ENCODE measurements around the gene FGFR2. TPM values are rescaled to one million over a fixed set of nuclear protein-coding genes. Genes with fewer than 3 reads are reported as not detected.

Gene FGFR2
- total RNA-seq, 1 donor from 2014 or later = 7.4 TPM

DNA sequence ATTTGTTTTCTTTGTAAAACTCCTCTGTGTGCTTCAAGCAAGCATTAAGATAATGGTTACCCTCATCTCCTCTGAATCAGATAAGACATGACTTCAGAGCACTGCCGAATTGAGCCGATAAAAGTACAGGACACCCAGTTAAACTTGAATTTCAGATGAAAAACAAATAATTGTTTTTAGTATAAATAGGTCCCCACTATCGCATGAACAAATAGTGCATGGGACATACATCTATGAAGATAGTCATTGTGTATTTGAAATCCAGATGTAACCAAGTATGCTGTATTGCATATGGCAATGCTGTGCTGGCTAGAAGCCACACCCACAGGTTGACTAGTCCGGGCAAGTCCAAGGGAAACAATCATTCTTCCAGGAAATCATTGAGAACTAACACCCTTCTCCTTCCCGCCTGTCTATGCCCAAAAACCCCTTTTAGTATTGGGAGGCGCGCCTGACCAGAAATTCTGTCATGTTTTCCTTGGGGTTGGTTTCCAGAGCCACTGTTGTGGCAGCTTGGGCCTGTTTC is 12.6 kb upstream of the FGFR2 start:
- Mint-ChIP-seq H3K27me3 (ENCODE audit: unreplicated experiment) (peaks cover 12% of the 10 kb centered on the region), H3K36me3 (ENCODE audit: unreplicated experiment) (no peaks in the 10 kb centered on the region), H3K4me1 (ENCODE audit: low read depth, unreplicated experiment) (peaks cover 21% of the 10 kb centered on the region), H3K27ac (ENCODE audit: unreplicated experiment) (no peak overlapping the region), H3K4me3 (ENCODE audit: unreplicated experiment) (no peak overlapping the region), H3K9me3 (ENCODE audit: unreplicated experiment) (peaks cover 5% of the 10 kb centered on the region)
- TF ChIP-seq, protein P1, sequence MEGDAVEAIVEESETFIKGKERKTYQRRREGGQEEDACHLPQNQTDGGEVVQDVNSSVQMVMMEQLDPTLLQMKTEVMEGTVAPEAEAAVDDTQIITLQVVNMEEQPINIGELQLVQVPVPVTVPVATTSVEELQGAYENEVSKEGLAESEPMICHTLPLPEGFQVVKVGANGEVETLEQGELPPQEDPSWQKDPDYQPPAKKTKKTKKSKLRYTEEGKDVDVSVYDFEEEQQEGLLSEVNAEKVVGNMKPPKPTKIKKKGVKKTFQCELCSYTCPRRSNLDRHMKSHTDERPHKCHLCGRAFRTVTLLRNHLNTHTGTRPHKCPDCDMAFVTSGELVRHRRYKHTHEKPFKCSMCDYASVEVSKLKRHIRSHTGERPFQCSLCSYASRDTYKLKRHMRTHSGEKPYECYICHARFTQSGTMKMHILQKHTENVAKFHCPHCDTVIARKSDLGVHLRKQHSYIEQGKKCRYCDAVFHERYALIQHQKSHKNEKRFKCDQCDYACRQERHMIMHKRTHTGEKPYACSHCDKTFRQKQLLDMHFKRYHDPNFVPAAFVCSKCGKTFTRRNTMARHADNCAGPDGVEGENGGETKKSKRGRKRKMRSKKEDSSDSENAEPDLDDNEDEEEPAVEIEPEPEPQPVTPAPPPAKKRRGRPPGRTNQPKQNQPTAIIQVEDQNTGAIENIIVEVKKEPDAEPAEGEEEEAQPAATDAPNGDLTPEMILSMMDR (IDR thresholded peaks at IDR 0.05; ENCODE audit: partially characterized antibody, unreplicated experiment) = no peak
- no peak for DNase-seq

DNA sequence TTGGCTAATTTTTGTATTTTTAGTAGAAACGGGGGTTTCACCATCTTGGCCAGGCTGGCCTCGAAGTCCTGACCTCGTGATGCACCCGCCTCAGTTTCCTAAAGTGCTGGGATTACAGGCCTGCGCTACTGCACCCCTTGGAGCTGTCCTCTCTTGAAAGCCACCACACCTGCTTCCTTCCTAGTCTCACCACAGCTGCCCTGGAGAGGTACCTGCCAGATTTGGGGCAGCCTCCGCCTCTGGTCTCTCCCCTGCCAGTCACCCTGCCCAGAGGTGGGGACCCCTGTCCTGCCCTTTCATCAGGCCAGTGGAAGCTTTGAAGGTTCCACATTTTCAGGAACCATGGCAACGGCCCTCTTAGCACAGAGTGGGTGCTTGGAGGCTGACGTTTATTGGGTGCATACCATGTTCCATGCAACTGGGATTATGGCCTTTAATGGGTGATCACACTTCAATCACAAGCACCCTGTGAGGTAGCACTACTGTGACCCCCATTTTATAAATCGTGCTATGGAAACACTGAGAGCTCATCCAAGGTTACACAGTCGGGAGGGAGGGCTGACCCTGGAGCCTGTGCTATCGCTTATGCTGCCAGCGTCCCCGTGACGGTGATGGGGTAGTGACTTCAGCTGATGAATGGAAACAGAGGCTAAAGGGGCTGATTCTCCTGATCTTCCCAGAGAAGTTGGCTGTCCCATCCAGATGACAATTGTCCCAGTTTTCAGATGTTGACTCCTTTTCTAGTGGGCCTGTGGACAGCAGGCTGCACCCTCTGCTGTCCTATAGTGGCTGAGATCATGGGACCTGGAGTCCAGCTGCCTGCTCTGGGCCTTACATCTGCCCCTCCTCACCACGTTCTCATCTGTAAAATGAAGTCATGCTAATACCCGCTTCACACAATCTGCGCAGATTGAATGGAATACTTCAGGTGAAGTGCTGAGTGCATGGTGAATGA is 11.5 kb upstream of the FGFR2 start:
- H3K36me3 Mint-ChIP-seq (ENCODE audit: unreplicated experiment) = no peaks in the 10 kb centered on the region
- DNase-seq = no peak
- peaks cover 3% of the 10 kb centered on the region for H3K9me3 Mint-ChIP-seq (ENCODE audit: unreplicated experiment)
- peak overlapping the region; percentile 69 for H3K27ac Mint-ChIP-seq (ENCODE audit: unreplicated experiment)
- peaks cover 12% of the 10 kb centered on the region for H3K4me1 Mint-ChIP-seq (ENCODE audit: low read depth, unreplicated experiment)
- H3K4me3 Mint-ChIP-seq (ENCODE audit: unreplicated experiment) = no peak overlapping the region
- peaks cover 8% of the 10 kb centered on the region for H3K27me3 Mint-ChIP-seq (ENCODE audit: unreplicated experiment)
- TF ChIP-seq, protein P1 (IDR thresholded peaks at IDR 0.05; ENCODE audit: partially characterized antibody, unreplicated experiment) = no peak

DNA sequence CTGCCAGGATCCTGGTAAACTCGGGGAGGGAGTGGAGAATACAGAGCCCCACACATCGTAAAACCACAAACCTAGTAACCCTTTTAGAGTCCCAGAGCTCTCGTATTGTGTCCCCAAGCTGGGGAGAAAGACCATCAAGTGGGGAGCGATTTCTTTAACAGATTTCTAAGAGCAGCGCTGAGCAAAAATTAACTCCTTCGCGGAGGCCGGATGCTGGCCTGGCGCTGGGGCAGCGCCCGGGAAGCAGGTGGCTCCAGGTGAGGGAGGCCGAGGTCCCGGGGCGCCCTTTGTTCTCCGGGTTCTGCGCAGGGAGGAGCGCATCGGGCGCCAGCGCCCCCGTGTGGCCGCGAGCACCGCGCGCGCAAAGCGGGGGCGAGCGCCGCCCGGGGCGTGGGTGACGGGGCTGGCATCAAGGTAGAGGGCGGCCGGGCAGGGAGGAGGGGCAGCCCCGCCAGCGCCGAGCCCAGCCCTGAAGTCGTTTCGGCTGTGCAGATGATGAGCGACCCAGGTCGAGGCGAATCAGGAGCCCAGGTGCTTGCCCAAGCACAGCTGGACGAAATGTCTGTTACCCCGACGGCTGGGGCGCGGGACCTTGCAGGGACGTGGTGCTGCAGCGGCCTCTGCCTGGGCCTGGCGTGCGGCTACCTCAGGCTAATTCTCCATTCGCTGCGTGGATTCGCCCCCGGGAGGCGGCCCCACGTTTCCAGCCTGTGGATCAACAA is 10.4 kb upstream of the FGFR2 start:
- TF ChIP-seq, protein P1 (IDR thresholded peaks at IDR 0.05; ENCODE audit: partially characterized antibody, unreplicated experiment) = peak; percentile 95
- peak overlapping the region; percentile 67 for H3K4me3 Mint-ChIP-seq (ENCODE audit: unreplicated experiment)

DNA sequence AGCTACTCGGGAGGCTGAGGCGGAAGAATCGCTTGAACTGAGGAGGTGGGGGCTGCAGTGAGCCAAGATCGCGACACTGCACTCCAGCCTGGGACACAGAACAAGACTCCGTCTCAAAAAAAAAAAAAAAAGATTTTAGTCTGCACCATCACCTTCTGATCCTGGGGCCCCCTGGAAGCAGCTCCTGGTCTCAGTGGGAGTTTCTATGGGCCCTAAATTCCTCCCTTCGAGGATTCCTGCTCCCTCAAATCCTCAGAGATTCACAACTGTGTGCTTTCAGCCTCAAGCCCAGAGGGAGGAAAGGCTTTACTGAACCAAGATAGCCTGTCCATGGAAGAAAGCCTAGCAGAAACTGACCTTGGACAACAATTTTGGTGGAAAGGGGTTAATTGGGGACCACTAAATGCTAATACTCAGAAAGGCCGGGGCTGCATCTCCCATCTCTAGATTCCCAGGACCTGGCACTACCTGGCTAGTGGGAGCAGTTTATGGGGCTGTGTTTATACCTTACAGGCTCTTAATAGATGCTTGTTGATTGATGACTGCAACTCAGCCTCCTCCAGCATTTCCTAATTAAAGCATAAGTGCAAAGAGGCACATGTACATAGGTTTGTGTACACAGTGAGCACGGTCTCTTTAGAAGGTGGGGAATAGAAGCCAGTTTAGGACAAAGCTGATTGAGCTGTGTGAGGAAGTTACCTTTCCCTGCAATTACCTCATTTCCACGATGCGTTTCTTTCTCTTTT is 9.2 kb upstream of the FGFR2 start:
- Mint-ChIP-seq H3K27ac (ENCODE audit: unreplicated experiment) (no peak overlapping the region), H3K4me3 (ENCODE audit: unreplicated experiment) (no peak overlapping the region), H3K4me1 (ENCODE audit: low read depth, unreplicated experiment) (peaks cover 8% of the 10 kb centered on the region), H3K9me3 (ENCODE audit: unreplicated experiment) (peaks cover 3% of the 10 kb centered on the region), H3K36me3 (ENCODE audit: unreplicated experiment) (no peaks in the 10 kb centered on the region), H3K27me3 (ENCODE audit: unreplicated experiment) (peaks cover 8% of the 10 kb centered on the region)
- TF ChIP-seq, protein P1 (IDR thresholded peaks at IDR 0.05; ENCODE audit: partially characterized antibody, unreplicated experiment) = no peak
- DNase-seq = no peak

More for the DNA sequence above, 10.4 kb upstream of the FGFR2 start:
- peak; percentile 70 for DNase-seq
- peaks cover 8% of the 10 kb centered on the region for H3K27me3 Mint-ChIP-seq (ENCODE audit: unreplicated experiment)
- H3K27ac Mint-ChIP-seq (ENCODE audit: unreplicated experiment) = no peak overlapping the region
- H3K9me3 Mint-ChIP-seq (ENCODE audit: unreplicated experiment) = peaks cover 3% of the 10 kb centered on the region
- no peaks in the 10 kb centered on the region for H3K36me3 Mint-ChIP-seq (ENCODE audit: unreplicated experiment)
- H3K4me1 Mint-ChIP-seq (ENCODE audit: low read depth, unreplicated experiment) = peaks cover 8% of the 10 kb centered on the region
